HepG2 (cell line): Measurements from ENCODE around the gene IL1A. TPM values are rescaled to one million over a fixed set of nuclear protein-coding genes. Genes with fewer than 3 reads are reported as not detected.

Experiments
- AGO1 ChIP-seq: fragments of 200-400 bp; formaldehyde crosslinking; IDR thresholded peaks from 2 replicates; pipeline ENCODE4 v1.6.1; 2017; ENCODE audit warnings: mild to moderate bottlenecking, low read depth, low read length, moderate library complexity; ENCODE audit not compliant: poor library complexity, severe bottlenecking
- ELK4 ChIP-seq: sonication (generic); formaldehyde crosslinking; IDR thresholded peaks from 2 replicates; pipeline ENCODE4 v1.9.0; 2021; ENCODE audit warnings: missing genetic modification reagents, borderline replicate concordance
- ESRRA ChIP-seq: sonication (generic); formaldehyde crosslinking; IDR thresholded peaks from 2 replicates; pipeline ENCODE4 v1.5.1; 2020; ENCODE audit warnings: mild to moderate bottlenecking, low read depth, missing genetic modification reagents
- KDM4B ChIP-seq: sonication (generic); formaldehyde crosslinking; IDR thresholded peaks from 2 replicates; pipeline ENCODE4 v1.4.0; 2020; ENCODE audit warnings: missing genetic modification reagents
- KLF15 ChIP-seq: sonication (generic); formaldehyde crosslinking; IDR thresholded peaks from 2 replicates; pipeline ENCODE4 v1.8.1; 2023; ENCODE audit warnings: borderline replicate concordance, mild to moderate bottlenecking, inconsistent platforms, missing genetic modification reagents, mixed read lengths
- MZF1 ChIP-seq: sonication (generic); formaldehyde crosslinking; IDR thresholded peaks from 2 replicates; pipeline ENCODE4 v1.8.1; 2023; ENCODE audit warnings: mild to moderate bottlenecking, missing genetic modification reagents, borderline replicate concordance
- PAX8 ChIP-seq: sonication (generic); formaldehyde crosslinking; IDR thresholded peaks from 2 replicates; pipeline ENCODE4 v1.8.0; 2022; ENCODE audit warnings: mild to moderate bottlenecking, missing genetic modification reagents, borderline replicate concordance
- PRDM15 ChIP-seq: sonication (generic); formaldehyde crosslinking; IDR thresholded peaks from 2 replicates; pipeline ENCODE4 v1.4.0; 2020; ENCODE audit warnings: missing genetic modification reagents
- SP1 ChIP-seq, 2 experiments: fragments of 450-650 bp in 1 of 2; sonication (generic) in 1 of 2; formaldehyde crosslinking in 1 of 2; IDR thresholded peaks; 2 replicates each; pipeline versions ENCODE4 v1.4.0 to v1.6.1; 2016 to 2020; ENCODE audit warnings: missing genetic modification reagents in 1 of 2
- TFDP2 ChIP-seq: sonication (generic); formaldehyde crosslinking; IDR thresholded peaks from 2 replicates; pipeline ENCODE4 v1.4.0; 2020; ENCODE audit warnings: missing genetic modification reagents
- ZC3H13 ChIP-seq: sonication (generic); formaldehyde crosslinking; IDR thresholded peaks from 2 replicates; pipeline ENCODE4 v1.8.1; 2023; ENCODE audit warnings: mild to moderate bottlenecking, missing genetic modification reagents, moderate library complexity
- ZC3H4 ChIP-seq: sonication (generic); formaldehyde crosslinking; IDR thresholded peaks from 2 replicates; pipeline ENCODE4 v1.4.0; 2020; ENCODE audit warnings: missing genetic modification reagents, borderline replicate concordance
- ZFP36L1 ChIP-seq: sonication (generic); formaldehyde crosslinking; IDR thresholded peaks from 2 replicates; pipeline ENCODE4 v1.8.0; 2022; ENCODE audit warnings: mild to moderate bottlenecking, missing genetic modification reagents, moderate library complexity
- ZNF160 ChIP-seq: sonication (generic); formaldehyde crosslinking; IDR thresholded peaks from 2 replicates; pipeline ENCODE4 v1.8.0; 2022; ENCODE audit warnings: mild to moderate bottlenecking, inconsistent platforms, missing genetic modification reagents
- ZNF317 ChIP-seq: sonication (generic); formaldehyde crosslinking; IDR thresholded peaks from 2 replicates; pipeline ENCODE4 v1.5.0; 2020; ENCODE audit warnings: mild to moderate bottlenecking, missing genetic modification reagents
- ZNF547 ChIP-seq: sonication (generic); formaldehyde crosslinking; IDR thresholded peaks from 2 replicates; pipeline ENCODE4 v1.5.1; 2020; ENCODE audit warnings: mild to moderate bottlenecking, missing genetic modification reagents
- ZNF747 ChIP-seq: sonication (generic); formaldehyde crosslinking; IDR thresholded peaks from 2 replicates; pipeline ENCODE4 v1.8.1; 2023; ENCODE audit warnings: missing genetic modification reagents, mild to moderate bottlenecking, borderline replicate concordance
- ZSCAN12 ChIP-seq: sonication (generic); formaldehyde crosslinking; IDR thresholded peaks from 2 replicates; pipeline ENCODE4 v1.9.0; 2021; ENCODE audit warnings: mild to moderate bottlenecking, missing genetic modification reagents
- polyA plus RNA-seq, 8 experiments: library from polyadenylated mRNA; depleted of rRNA in 3 of 8; stranded (reverse) in 7 of 8; unstranded in 1 of 8; fragments of >200 nt; fragmentation: Illumina TruSeq in 4 of 8; extraction: Trizol in 4 of 8; gene quantifications; 2 replicates each; pipeline versions ENCODE4 v1.2.1 to v1.2.3, GENCODE V29; 2011 to 2016; ENCODE audit warnings: low read depth in 4 of 8, missing spikeins in 1 of 8, mixed read lengths in 1 of 8; ENCODE audit not compliant: insufficient read depth in 1 of 8
- total RNA-seq, 5 experiments: library from RNA; depleted of rRNA; stranded (reverse); fragments of >200 nt; fragmentation: Illumina TruSeq; extraction: Trizol; gene quantifications; 2 replicates each; pipeline ENCODE4 v1.2.3, GENCODE V29; 2016; ENCODE audit warnings: low read depth in 1 of 5
- TF ChIP-seq, protein P1 (sequence below): sonication (generic); formaldehyde crosslinking; IDR thresholded peaks from 2 replicates; pipeline ENCODE4 v1.4.0; 2020; ENCODE audit warnings: missing genetic modification reagents, borderline replicate concordance

Gene IL1A
- total and polyA plus RNA-seq, 2 of the 13 experiments (the other 11 are each of a cell fraction or from before 2014, with no cell fraction given) = not detected

- TF ChIP-seq ZFP36L1 (CRISPR knock-in tag) (no peak), KDM4B (CRISPR knock-in tag) (0 out of 2 replicates have a peak, but pooled peaks have one; percentile 57), PAX8 (CRISPR knock-in tag) (0 out of 2 replicates have a peak, but pooled peaks have one; percentile 28), SP1 (IDR thresholded peaks at IDR 0.05) (no peak), SP1 (CRISPR knock-in tag; IDR thresholded peaks at IDR 0.05) (no peak), ZC3H4 (CRISPR knock-in tag) (no peak), ZNF747 (CRISPR knock-in tag) (peak; percentile 54; the same call in 1 of the 2 replicates), ZNF547 (no peak), ZNF160 (no peak), ZC3H13 (CRISPR knock-in tag) (no peak), ZSCAN12 (no peak), TFDP2 (no peak), KLF15 (CRISPR knock-in tag) (no peak), AGO1 (no peak), MZF1 (CRISPR knock-in tag) (0 out of 2 replicates have a peak, but pooled peaks have one; percentile 23), PRDM15 (no peak), ELK4 (CRISPR knock-in tag) (no peak), ZNF317 (CRISPR knock-in tag) (0 out of 2 replicates have a peak, but pooled peaks have one; percentile 11), ESRRA (CRISPR knock-in tag) (no peak)
- TF ChIP-seq, protein P1, sequence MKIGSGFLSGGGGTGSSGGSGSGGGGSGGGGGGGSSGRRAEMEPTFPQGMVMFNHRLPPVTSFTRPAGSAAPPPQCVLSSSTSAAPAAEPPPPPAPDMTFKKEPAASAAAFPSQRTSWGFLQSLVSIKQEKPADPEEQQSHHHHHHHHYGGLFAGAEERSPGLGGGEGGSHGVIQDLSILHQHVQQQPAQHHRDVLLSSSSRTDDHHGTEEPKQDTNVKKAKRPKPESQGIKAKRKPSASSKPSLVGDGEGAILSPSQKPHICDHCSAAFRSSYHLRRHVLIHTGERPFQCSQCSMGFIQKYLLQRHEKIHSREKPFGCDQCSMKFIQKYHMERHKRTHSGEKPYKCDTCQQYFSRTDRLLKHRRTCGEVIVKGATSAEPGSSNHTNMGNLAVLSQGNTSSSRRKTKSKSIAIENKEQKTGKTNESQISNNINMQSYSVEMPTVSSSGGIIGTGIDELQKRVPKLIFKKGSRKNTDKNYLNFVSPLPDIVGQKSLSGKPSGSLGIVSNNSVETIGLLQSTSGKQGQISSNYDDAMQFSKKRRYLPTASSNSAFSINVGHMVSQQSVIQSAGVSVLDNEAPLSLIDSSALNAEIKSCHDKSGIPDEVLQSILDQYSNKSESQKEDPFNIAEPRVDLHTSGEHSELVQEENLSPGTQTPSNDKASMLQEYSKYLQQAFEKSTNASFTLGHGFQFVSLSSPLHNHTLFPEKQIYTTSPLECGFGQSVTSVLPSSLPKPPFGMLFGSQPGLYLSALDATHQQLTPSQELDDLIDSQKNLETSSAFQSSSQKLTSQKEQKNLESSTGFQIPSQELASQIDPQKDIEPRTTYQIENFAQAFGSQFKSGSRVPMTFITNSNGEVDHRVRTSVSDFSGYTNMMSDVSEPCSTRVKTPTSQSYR (CRISPR knock-in tag) = peak; percentile 13; the same call in 1 of the 2 replicates
These were observed 59.4 kb downstream of the IL1A start (continued) for GRCh38 chr2:112724591-112725525.
